ENCODE measurements around the gene MTMR11.
"Not testable (repeated sequence)": the region's sequence is repeated elsewhere in the genome, so short reads cannot be mapped to it uniquely, and the experiment has no call there.

The MTMR11 gene, protein sequence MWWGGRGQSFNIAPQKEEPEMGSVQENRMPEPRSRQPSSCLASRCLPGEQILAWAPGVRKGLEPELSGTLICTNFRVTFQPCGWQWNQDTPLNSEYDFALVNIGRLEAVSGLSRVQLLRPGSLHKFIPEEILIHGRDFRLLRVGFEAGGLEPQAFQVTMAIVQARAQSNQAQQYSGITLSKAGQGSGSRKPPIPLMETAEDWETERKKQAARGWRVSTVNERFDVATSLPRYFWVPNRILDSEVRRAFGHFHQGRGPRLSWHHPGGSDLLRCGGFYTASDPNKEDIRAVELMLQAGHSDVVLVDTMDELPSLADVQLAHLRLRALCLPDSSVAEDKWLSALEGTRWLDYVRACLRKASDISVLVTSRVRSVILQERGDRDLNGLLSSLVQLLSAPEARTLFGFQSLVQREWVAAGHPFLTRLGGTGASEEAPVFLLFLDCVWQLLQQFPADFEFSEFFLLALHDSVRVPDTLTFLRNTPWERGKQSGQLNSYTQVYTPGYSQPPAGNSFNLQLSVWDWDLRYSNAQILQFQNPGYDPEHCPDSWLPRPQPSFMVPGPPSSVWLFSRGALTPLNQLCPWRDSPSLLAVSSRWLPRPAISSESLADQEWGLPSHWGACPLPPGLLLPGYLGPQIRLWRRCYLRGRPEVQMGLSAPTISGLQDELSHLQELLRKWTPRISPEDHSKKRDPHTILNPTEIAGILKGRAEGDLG

DNA sequence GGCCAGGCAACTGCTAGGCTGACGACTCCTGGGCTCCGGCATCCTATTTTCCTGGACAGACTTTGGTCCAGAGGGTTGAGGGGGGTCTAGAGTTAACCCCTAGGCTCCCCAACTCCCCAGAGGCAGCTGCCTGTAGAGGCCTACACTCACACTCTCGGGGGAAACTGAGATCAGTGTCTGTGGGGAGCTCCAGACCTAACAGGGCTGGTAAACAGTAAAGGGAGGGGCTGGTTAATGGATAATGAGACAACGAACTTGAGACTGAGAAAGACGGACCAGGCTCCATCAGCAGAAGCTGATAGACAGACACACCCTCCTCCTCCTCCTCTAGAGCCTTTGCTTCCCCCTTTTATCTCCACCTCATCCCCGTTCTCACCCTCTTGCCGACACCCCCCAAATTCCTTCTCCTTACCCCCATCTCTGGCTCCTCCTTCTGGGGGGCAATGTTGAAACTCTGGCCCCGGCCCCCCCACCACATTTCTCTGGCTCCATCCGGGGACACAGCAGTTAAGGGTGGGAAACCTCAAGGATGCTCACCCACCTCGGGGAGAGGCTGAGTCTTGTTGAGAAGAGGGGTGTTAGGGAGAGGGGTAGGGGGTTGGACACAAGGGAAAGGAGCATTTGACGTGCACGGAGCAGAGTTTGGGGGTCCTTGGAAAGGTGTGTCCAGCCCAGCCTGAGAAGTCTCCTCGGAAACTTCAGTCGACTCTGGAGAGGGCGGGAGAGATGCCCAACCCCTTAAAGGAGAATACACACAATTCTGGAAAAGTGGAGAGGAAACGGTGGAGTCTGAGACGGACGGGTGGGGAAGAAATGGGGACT, at the start of gene MTMR11:
Gene MTMR11 (minus strand): TSS at position 710 of the 822 bp plus-strand sequence. CDS start 232 bp downstream, at position 478.
- DNase-seq (ENCODE audit: low spot score) = no peak

DNA sequence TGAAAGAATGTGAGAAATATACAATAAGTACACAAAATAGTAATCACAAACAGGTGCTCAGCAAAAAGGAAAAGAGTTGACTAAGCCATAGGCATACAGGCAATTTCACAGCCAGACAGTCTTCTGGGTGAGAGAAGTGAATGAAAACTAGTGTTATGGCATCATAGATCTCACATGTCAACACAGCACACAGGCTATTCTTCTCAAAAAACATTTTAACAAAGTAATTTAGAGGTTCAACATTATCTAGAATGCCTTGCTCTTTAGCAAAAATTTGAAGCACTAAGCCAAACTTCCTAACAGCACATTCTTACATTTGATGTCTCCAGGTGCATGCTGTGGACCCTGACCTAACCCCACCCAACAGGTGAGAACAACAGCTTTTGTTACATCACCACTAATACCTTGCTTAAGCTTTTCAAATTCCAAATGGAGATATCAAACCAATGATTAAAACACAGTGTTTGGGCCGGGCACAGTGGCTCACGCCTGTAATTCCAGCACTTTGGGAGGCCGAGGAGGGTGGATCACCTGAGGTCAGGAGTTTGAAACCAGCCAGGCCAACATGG, 43.4 kb upstream of the MTMR11 start:
- DNase-seq (ENCODE audit: low spot score) = no peak

DNA sequence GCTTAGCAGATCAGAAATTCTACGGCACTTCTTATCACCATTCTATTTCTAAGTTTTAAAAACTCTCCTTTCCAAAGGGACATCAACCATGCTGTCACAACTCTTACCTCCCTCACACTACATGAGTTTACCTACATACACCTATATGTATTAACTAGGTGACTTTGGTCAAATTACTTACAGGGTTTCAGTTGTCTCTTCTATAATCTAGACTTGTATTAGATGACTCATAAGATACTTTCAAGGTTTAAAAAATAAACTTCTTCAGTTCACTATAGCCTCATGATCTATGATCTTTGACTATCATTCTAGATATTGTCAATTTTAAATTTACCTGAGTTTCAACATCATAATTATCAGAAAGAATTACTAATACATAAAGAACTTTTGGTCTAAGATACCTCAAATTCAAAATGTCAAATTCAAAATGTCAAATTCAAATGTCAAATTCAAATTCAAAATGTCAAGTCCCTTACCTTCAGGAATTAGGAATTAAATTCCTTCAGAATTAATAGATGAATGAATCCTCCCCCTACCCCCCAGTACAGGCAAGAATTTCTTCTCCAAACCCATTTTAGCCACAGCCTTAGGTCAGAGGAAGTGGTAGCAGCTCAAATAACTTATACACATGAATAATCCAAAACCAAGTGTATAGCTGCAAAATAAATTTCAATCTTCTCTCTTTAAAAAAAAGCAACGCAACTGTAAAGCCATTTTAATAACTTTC, 42.7 kb upstream of the MTMR11 start:
- no peak for DNase-seq (ENCODE audit: low spot score)

DNA sequence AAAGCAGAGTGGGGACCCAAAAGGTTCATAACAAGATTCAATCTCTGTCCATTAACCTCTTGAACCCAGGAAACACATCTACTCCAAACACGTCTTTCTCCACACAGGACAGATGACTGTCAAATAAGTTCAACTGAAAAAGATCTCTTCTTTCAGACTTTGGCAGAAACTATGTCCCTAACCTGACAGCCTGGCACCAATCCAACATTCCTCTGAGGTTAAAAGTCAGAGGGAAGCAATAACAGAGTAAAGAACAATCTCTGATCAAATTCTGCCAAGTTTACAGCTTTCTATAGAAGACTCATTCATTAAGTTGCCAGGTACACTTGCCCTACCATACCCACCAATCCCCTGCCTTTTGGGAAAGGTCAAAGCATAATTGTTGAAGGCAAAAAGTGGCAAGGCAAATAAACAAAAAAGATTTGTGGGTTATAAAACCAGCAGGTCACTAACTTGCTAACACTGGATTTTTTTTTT, 41.9 kb upstream of the MTMR11 start:
- DNase-seq (ENCODE audit: low spot score) = no peak

DNA sequence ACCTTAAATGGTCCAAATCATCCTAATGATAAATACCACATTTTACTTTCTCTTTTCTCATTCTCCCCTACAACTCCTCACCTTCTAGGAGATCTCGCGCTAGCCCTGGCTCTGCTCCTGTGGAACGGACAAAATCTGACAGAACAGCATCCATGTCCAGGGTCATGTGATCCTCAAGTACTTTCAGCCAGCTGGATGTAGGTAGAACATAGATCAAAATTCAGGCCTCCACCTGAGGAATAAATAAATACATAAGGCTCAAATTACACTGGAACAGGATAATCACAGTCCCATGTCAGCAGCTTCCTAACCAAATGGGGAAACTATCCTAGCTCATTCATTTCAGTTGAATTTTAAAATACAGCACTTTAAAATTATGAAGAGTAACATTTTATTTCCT, 40.7 kb upstream of the MTMR11 start:
- no peak for DNase-seq (ENCODE audit: low spot score)

DNA sequence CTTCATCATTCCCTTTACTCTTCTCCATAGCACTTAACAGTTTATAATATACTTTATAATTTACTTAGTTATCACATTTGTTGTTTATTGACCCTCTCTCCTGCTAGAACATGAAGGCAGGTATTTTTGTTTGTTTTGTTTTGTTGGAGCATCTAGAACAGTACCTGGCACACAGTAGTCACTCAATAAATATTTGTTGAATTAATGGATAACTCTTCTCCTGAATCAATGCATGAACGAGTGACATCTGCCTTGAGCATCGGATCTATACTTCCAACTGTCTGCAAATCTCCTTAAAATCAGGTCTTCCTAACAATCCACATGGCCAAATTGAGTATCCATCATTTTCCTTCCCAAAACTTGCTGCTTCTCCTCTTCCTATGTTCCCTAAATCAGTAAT, 35.9 kb upstream of the MTMR11 start:
- DNase-seq (ENCODE audit: low spot score) = no peak

DNA sequence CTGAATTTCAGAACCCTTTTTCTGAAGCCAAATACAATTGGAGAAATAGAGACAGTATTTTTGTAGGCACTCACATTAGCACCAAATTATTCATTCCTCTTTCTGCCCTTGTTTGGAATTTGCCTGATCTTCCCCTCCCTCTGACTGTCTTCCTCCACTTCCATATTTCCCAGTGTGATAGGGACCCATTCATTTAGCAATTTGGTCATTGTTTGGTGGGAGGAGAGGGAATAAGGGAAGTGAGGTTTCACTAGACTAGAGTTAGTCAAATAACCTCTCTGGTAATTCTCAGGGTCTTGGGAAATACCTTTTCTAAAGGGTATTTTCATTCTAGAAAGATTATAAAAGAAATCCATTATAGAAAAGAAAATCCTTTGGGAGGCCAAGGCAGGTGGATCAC, 31.0 kb upstream of the MTMR11 start:
- no peak for DNase-seq (ENCODE audit: low spot score)

DNA sequence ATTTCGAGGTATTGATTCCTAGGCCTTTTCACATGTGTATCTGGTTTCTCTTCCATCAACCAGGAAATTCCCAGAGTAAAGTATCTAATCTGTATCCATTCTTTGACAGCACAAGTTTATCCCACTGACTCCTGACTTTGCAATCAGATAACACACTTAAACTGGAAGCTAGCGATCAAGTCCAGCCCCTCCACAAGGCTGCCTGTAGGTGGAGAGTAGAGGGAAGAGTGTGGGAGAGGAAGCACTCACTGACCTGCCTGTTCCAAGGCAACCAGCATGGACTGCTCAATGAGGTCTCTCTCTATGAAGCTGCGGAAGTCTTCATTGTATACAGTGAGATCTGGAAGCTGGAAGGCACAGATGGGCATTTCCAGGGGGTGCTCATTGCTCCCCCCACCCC, 30.4 kb upstream of the MTMR11 start:
- no peak for DNase-seq (ENCODE audit: low spot score)

DNA sequence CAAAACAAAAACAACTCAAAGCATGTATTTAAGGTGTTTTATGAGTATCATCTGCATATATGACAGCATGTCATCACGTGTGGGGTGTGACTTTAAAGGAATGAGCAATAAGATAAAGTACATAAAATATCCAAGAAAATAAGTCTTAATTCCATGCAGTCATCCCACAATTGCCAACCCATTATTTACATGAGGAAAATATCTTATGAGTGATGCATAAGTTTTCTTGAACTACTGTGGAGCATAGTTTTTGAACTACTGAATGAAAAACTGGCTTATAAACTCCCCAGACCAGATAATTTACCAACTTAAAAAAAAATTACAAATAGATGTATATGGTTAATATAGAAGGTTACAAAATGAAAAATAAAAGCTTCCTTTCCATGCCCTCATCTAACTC, 29.7 kb upstream of the MTMR11 start:
- DNase-seq (ENCODE audit: low spot score) = no peak

DNA sequence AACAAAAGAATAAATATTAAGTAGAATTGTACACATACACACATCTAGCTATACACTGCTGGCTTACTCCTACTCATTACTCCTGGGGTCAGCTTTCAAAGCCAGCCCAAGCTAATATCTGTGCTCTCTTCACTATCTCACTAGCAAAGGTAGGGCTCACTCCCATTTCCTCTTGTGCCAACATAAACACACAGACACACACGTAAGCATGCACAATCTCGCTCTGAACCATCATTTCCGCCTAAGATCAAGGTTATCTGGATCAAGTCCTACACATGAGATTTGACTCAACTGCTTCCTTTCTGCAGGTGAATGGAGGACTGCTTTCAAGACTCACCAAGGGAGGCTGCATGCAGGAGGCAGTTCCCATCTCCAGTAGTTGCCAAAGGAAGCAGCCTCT, 28.8 kb upstream of the MTMR11 start:
- no peak for DNase-seq (ENCODE audit: low spot score)

DNA sequence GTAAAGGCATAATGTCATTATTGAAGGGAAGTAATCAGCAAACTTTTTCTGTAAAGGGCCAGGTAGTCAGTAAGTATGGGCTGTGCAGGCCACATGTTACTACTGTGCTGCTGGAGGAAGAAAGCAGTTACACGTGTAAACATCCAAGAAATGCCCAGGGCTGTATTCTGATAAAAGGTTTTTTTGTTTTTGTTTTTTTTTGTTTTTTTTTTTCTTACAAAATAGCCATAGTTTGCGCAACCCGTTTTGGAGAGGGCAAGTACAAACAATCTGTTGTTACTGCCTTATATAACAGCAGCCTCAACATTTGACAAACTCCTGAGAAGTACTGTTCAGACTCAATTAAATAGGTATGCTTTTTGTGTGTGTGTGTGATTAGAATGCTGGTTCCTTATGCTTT, 26.7 kb upstream of the MTMR11 start:
- DNase-seq (ENCODE audit: low spot score) = no peak

DNA sequence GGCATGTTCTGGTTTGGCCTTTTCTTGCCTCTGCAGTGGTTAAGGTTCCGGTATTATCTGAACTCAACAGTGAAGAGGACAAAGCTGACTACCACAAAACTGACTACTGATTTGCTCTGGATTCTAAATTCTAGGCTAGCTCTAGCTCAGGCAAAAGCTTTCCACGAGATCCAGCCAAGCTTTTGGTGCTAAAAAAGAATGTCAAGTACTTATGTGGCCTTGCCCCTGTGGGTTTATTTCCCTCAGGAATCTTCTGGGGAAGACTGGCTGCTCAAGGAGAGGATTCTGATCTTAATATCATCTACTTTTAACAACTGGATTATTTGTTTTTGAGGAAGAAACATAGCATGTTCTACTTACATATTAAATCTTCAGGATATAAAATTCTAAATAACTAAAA, 26.1 kb upstream of the MTMR11 start:
- DNase-seq (ENCODE audit: low spot score) = no peak

DNA sequence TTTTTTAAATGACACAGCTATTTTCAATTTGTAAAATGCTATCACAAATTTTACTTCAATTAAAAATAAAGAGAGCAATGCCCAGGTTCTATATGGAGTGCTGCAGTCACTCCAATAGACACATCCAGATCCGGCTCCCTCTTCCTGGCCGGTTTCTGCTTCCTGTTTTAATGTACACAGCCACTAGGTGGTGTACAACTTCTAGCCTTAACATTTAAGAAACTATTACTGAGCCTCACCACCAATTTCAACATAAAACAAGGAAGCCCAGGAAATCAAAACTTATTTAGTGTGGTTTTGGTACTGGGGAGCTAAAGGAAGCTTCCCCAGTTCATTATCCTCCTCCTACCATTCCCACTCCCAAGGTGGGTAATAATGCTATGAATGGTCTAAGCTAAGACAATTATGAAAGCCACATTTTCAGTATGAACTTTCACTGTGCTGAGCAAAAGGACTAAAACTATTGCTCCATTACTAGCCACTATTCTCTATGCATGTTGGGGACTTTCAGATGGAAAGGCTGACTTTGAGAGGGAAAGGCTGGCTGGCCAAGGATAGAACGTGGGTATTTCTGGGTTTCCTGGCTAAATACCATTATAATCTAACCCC, 25.5 kb upstream of the MTMR11 start:
- DNase-seq (ENCODE audit: low spot score) = peak; percentile 76

DNA sequence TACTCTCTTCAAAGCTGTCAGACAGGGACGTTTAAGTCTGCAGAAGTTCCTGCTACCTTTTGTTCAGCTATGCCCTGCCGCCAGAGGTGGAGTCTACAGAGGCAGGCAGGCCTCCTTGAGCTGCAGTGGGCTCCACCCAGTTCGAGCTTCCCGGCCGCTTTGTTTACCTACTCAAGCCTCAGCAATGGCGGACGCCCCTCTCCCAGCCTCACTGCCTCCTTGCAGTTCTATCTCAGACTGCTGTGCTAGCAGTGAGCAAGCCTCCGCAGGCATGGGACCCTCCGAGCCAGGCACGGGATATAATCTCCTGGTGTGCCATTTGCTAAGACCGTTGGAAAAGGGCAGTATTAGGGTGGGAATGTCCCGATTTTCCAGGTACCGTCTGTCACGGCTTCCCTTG, 20.9 kb upstream of the MTMR11 start:
- DNase-seq (ENCODE audit: low spot score) = not testable (repeated sequence)

DNA sequence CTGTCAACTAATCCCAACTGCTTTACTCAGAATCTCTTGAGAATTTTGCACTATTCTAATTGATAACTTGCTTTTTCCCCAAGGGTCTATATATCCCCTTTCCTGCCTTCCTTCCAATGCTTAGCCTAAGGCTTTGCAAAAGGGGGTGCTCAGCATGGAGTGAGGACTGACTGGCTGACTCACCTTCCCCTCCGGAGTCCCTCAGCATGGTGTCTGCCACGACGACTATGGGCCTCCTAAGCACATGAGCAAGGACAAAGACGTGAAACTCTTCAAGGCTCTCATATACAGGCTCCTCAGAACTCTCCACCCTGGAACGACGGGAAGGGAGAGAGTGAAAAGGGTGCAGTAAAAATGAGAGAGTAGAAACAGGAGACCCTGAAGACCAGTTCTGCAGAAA, 13.2 kb upstream of the MTMR11 start:
- DNase-seq (ENCODE audit: low spot score) = no peak

DNA sequence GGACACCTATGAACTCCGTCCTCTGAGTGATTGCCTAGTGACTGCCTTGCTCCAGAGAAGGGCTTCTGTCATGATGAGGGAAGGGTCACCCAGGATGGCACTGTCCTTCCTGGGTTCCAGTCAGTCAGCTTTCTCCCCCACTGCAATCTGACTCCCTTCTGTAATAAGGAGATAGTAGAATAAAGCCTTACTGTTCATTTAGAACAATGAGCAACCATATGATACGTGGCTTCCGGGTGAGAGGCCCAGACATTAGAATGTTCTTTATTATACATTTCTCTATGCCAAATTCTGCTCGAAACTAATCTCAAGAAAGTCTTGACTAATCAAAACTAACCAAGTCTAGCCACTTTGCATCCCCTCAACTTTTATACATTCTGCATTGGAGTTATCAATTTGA, 8.5 kb upstream of the MTMR11 start:
- DNase-seq (ENCODE audit: low spot score) = no peak

DNA sequence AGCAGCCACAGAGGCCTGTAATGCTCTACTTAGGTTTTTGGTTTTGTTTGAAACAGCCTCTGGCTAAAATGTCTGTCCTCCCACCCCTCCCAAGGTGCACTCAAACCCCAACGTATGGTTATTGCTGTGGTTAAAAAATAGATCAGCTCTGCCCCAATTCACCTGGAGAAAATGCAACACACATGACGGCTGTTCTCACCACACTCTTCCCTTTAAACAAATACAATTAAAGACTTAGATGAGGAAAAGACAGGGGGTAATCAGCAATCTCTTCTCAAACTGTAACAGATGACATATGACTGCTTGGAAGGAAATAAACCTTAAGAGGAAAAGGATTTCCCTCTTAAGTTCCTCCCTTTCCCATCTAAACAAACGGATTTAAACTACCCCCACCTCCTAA, 6.2 kb upstream of the MTMR11 start:
- DNase-seq (ENCODE audit: low spot score) = no peak

DNA sequence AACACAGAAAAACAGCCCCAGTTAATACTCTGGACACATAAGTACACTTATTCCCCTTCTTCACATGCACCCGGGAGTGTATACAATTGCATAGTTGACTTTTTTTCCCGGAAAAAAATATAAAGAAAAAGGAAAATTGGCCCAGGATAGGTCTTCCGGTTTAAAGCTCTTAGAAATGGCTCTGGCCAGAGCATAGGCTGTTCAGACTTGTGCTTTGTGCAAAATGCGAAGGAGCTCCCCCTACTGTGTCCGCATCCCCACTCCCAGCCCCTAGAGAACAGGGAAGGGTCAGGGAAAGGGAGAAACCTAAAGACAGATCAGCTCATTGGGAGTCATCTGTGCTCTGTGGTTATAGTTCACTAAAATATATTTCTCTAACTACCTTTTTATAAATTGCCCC, 5.5 kb upstream of the MTMR11 start:
- DNase-seq (ENCODE audit: low spot score) = no peak

DNA sequence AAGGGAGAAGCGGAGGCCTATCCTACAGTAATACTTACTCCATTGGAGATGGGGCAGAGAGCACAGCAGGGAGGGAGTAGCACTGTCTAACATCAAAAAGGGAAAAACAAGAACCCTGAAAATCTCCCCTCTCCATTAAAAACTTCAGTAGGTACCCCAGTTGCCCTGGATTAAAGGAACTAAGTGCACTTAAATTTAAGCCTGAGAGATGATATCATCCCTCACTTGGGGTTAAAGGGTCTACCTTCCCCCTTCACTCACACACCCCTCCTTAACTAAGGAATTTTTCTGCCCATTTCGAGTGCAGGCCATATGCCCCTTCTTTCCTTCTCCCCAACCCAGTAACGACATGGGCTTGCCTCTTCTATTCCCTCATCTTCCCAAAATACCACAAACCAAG, 3.7 kb upstream of the MTMR11 start:
- DNase-seq (ENCODE audit: low spot score) = no peak

DNA sequence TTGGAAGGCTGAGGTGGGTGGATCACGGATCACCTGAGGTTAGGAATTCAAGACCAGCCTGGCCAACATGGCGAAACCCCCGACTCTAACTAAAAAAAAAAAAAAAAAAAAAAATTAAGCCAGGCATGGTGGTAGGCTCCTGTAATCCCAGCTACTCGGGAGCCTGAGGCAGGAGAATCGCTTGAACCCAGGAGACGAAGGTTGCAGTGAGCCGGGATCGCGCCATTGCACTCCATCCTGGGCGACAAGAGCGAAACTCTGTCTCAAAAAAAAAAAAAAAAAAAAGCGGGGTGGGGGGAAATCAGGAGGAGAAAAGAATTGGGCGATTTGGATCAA, 2.0 kb upstream of the MTMR11 start:
- not testable (repeated sequence) for DNase-seq (ENCODE audit: low spot score)

DNA sequence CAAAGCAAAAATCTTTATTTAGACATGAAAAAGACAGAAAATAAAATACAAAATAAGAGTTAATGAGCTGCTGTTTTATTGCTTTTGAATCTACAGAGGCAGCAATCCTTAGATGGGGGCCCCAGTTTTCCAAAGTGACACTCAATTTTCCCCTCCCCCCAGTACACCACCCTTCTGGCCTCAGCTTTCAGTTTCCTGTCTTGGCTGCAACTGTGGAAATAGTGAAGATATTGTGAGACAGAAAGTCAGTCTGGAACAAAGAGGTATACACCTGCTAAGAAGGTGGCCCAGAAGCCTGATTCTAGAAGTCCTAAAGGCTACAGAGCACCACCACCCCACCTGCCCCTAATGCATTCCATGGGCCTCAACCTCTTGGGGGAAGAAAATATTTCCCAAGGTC, 1.1 kb upstream of the MTMR11 start:
- no peak for DNase-seq (ENCODE audit: low spot score)

Measured in hematopoietic multipotent progenitor cell treated with erythropoietin and hydrocortisone succinate and interleukin-3 and kit ligand, for 15 days (in vitro differentiated cells).